ENCODE data around the gene TAS2R8.

DNA sequence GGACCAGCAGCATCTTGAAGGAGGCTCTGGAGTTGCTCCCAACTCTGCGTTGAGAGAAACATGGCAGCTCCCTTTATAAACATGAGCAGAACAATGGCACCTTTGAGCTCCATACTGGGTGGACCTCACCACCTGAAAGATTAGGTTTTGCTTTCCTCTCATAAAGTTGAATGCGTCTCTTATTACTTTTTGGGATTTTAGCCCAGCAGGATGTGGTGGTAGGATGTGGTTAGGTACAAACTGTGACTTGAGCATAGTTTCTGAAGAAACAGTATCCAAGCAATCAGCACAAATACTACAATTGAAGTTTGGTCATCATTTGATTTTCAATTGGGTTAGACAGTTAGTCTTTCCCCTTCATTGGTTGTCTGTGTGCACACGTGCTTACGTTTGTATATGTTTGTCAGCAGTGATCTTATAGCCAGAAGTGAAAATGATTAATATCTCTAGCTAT is 42.4 kb upstream of the TAS2R8 start, which contains the start of gene PRR4:
- TF ChIP-seq, protein P1, sequence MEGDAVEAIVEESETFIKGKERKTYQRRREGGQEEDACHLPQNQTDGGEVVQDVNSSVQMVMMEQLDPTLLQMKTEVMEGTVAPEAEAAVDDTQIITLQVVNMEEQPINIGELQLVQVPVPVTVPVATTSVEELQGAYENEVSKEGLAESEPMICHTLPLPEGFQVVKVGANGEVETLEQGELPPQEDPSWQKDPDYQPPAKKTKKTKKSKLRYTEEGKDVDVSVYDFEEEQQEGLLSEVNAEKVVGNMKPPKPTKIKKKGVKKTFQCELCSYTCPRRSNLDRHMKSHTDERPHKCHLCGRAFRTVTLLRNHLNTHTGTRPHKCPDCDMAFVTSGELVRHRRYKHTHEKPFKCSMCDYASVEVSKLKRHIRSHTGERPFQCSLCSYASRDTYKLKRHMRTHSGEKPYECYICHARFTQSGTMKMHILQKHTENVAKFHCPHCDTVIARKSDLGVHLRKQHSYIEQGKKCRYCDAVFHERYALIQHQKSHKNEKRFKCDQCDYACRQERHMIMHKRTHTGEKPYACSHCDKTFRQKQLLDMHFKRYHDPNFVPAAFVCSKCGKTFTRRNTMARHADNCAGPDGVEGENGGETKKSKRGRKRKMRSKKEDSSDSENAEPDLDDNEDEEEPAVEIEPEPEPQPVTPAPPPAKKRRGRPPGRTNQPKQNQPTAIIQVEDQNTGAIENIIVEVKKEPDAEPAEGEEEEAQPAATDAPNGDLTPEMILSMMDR (IDR thresholded peaks at IDR 0.05), result no peak
- no peak for TF ChIP-seq POLR2A (IDR thresholded peaks at IDR 0.05)

Measured in right lobe of liver (tissue), 4 donors.